Coronary artery (tissue), 2 donors: ENCODE data around the gene ALPK1.

Experiments used
- DNase-seq: peaks from one replicate; pipeline ENCODE4 v3.0.0-alpha.2; 2017; ENCODE audit warnings: low spot score
- H3K27ac ChIP-seq, 2 donors: fragments of 200-600 bp; sonication (generic); one replicate each; pipeline ENCODE4 v1.5.1; 2016 to 2019
- H3K4me3 ChIP-seq: fragments of 200-600 bp; sonication (generic); 2 replicates; pipeline ENCODE4 v1.5.1; 2016; ENCODE audit warnings: mild to moderate bottlenecking, moderate library complexity
- TF ChIP-seq, protein P1 (sequence below): fragments of 200-600 bp; sonication (generic); IDR thresholded peaks from one replicate; pipeline ENCODE4 v1.5.1; 2019; ENCODE audit warnings: antibody characterized with exemption

Gene ALPK1

DNA sequence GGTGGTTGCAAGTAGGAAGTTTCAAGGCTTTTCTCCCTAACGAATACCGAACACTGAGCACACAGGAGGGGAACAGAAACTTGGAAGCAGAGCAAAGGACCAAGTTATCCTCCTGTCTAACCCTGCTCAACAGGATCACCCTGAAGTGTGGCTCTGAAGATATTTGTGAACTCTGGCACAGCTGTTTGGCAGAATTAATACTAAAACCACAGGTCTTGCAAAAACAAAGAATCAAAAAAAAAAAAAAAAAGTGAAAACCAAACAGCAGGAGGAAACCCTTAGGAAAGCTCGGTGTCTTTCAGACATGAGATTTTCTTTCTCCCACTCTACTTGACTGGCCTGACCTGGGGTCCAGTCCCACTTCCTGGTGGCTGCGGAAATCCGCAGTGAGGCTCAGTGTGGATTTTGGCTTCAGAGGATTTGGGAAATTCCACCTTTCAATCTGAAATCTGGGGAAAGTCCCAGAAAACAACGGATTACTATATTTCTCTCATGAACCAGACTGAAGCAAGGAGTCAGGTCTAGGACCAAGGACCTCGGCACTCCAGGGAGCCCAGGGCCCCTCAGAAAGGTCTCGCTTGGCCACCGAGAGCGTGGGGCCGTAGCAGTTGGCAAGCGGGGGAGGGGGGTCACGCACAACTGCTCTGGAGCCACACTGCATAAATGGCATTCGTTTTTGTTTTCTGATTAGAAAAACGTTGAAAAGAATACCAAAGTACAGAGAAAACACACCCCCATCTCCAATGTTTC lies 12.3 kb upstream of the ALPK1 start:
- Histone ChIP-seq H3K4me3 (peak overlapping the region; percentile 97), H3K27ac (peak overlapping the region; percentile 74 to 91)
- no peak for DNase-seq
- TF ChIP-seq, protein P1, sequence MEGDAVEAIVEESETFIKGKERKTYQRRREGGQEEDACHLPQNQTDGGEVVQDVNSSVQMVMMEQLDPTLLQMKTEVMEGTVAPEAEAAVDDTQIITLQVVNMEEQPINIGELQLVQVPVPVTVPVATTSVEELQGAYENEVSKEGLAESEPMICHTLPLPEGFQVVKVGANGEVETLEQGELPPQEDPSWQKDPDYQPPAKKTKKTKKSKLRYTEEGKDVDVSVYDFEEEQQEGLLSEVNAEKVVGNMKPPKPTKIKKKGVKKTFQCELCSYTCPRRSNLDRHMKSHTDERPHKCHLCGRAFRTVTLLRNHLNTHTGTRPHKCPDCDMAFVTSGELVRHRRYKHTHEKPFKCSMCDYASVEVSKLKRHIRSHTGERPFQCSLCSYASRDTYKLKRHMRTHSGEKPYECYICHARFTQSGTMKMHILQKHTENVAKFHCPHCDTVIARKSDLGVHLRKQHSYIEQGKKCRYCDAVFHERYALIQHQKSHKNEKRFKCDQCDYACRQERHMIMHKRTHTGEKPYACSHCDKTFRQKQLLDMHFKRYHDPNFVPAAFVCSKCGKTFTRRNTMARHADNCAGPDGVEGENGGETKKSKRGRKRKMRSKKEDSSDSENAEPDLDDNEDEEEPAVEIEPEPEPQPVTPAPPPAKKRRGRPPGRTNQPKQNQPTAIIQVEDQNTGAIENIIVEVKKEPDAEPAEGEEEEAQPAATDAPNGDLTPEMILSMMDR = no peak

DNA sequence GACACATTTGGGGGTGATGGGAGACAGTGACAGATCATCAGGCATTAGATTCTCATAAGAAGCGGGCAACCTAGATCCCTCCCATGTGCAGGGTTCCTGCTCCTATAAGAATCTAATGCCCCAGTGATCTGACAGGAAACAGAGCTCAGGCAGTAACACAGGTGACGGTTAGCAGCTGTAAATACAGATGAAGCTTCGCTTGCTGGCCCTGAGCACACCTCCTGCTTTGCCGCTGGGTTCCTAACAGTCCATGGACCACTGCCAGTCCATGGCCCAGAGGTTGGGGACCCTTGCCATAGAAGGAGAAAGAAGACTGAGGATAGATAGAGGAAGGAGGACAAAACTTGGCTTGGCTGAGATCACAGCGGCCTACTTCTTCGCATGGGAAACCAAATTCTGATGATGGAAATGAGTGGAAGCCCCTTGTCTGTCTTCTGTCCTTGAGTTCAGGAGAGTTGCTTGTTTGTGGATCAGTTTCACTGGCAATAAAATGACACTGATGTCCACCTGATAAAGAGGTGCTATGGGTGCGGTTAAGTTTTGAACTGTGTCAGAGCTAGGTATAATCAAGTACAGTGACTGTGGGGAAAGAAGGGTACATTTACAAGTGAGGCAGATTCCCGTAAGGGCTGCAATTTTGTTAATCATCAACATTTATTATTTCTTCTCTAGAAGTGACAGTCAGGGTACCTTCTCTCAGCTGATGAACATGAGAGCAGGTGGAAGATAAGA lies 9.7 kb upstream of the ALPK1 start:
- no peak for DNase-seq
- TF ChIP-seq, protein P1 = no peak
- no peak overlapping the region for H3K27ac ChIP-seq
- H3K4me3 ChIP-seq = no peak overlapping the region

DNA sequence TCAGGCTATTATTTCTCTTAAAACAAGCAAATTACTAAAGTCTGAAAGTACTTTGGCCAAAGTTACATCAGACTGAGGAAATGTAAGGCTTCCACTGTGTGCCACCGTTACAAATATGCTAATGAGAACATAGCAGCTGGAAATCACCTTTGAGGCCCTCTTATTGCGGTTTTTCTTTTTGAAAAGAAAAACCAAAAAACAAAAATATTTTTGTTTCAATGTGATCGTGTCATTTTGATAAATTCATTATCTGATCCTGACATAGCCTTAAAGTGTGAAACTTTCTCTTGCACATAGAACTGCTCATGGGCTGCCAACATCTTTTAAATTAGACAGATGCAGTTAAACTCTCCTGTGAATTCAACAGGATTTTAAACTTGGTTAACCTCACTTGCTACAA lies 8.7 kb upstream of the ALPK1 start:
- Histone ChIP-seq H3K4me3 (no peak overlapping the region), H3K27ac (no peak overlapping the region)
- no peak for DNase-seq
- TF ChIP-seq, protein P1 = no peak

DNA sequence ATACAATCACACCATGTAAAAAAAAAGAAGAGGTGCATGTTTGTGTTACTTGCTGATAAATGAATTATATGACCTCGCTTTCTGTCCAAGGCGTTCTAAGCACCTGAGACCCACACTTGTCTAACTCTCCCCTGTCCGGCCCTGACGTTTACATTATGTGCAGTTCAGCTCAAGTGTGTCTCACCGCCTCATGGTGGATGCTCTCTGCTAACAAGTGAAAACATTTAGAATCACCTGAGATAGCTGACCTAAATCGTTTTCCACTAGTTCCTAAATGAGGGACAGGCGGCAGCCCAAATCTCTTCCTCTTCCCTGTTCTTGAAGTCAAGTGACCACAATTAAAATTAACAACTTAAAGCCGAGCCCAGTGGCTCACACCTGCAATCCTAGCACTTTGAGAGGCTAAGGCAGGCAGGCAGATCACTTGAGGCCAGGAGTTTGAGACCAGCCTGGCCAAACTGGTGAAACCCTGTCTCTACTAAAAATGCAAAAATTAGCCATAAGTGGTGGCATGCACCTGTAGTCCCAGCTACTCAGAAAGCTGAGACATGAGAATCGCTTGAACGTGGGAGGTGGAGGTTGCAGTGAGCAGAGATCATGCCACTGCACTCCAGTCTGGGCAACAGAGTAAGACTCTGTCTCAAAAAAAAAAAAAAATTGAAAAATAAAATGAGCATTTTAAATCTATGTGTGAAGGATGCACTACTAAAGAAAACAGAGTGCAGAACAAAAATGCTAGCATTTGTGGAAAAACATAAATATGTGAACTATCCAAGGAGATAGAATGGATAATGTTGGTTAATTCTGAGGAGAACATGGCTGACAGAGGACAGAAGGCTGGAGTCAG lies 7.5 kb upstream of the ALPK1 start:
- H3K4me3 ChIP-seq = no peak overlapping the region
- H3K27ac ChIP-seq = no peak overlapping the region
- TF ChIP-seq, protein P1 = no peak
- DNase-seq = no peak

DNA sequence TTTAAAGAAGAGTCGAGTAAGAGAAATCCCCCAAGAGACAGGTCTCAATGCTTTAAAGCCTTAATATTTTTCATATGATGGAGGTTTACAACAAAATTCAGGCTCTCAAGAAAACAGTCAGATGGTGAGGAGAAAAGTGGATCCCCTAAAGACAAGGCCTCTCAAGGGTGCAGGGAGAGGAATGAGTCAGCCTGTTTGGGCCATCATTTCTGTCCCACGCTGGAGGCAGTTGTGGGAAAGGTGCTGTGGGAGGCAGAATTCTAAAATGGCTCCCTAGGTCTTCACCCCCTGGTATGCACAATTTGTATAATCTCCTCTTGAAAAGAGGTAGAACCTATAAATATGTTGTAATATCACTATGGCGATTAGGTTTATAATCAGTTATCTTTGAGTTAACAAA lies 6.8 kb upstream of the ALPK1 start:
- TF ChIP-seq, protein P1 = no peak
- Histone ChIP-seq H3K4me3 (no peak overlapping the region), H3K27ac (no peak overlapping the region)
- DNase-seq = no peak

DNA sequence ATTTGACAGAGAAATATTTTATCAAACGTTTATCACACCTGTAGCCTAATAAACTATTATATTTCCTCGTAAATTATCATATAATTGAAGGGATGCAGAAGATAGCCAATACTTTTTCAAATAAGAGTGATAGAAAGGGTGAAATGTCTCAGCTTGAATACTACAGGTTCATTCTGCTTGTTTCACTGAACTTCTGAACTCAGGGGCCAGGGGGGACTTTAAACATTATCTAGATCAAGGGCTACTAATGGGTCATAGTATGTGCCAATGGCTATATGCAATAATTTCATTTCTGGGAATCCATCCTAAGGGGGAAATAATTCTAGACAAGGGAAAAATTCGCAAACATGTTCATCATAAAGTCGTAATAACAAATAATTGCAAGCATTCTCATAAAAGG lies 2.6 kb downstream of the ALPK1 start:
- TF ChIP-seq, protein P1 = no peak
- H3K27ac ChIP-seq = no peak overlapping the region
- no peak overlapping the region for H3K4me3 ChIP-seq
- no peak for DNase-seq
